ENCODE data around the gene ITPRIPL1.

The ITPRIPL1 gene

GRCh38 chr2:96359310-96359709, 34.2 kb downstream of the ITPRIPL1 start:
- no peak for DNase-seq (ENCODE audit: low spot score)

- DNase-seq (ENCODE audit: low spot score), result no peak
These were observed 34.7 kb downstream of the ITPRIPL1 start for GRCh38 chr2:96359866-96360265.

- no peak for DNase-seq (ENCODE audit: low spot score)
These were observed 36.6 kb downstream of the ITPRIPL1 start for GRCh38 chr2:96361751-96362150.

GRCh38 chr2:96369186-96369585, 44.1 kb downstream of the ITPRIPL1 start:
- DNase-seq (ENCODE audit: low spot score), result no peak

- no peak for DNase-seq (ENCODE audit: low spot score)
These were observed 49.3 kb downstream of the ITPRIPL1 start for GRCh38 chr2:96374211-96374951.
